H9 (cell line): ENCODE data around the gene GAS1. TPM values are rescaled to one million over a fixed set of nuclear protein-coding genes. Genes with fewer than 3 reads are reported as not detected.

ENCODE experiments used
- DNase-seq: peaks from one replicate; pipeline ENCODE4 v3.0.0-alpha.2; 2017
- H2AFZ ChIP-seq: one replicate; pipeline ENCODE4 v1.6.1; 2013; ENCODE audit warnings: mild to moderate bottlenecking, low read length, control low read depth, moderate library complexity
- H2AK5ac ChIP-seq: 2 replicates; pipeline ENCODE4 v1.6.1; 2013; ENCODE audit warnings: low read length, control low read depth, mixed read lengths; ENCODE audit not compliant: insufficient read length
- H2BK120ac ChIP-seq: one replicate; pipeline ENCODE4 v1.6.1; 2013; ENCODE audit warnings: low read depth, mild to moderate bottlenecking, low read length, control low read depth, inconsistent platforms; ENCODE audit not compliant: poor library complexity, severe bottlenecking
- H2BK12ac ChIP-seq: 2 replicates; pipeline ENCODE4 v1.6.1; 2013; ENCODE audit warnings: low read length, control low read depth, mixed read lengths, low read depth; ENCODE audit not compliant: insufficient read length
- H2BK15ac ChIP-seq: 2 replicates; pipeline ENCODE4 v1.6.1; 2013; ENCODE audit warnings: low read depth, low read length, control low read depth
- H2BK20ac ChIP-seq: one replicate; pipeline ENCODE4 v1.6.1; 2013; ENCODE audit warnings: low read depth, mild to moderate bottlenecking, low read length, control low read depth, inconsistent platforms; ENCODE audit not compliant: poor library complexity, severe bottlenecking
- H2BK5ac ChIP-seq: 2 replicates; pipeline ENCODE4 v1.6.1; 2013; ENCODE audit warnings: low read length, control low read depth, mixed read lengths; ENCODE audit not compliant: insufficient read length
- H3K14ac ChIP-seq: 2 replicates; pipeline ENCODE4 v1.6.1; 2013; ENCODE audit warnings: low read length, control low read depth; ENCODE audit not compliant: insufficient read depth
- H3K18ac ChIP-seq: 2 replicates; pipeline ENCODE4 v1.6.1; 2013; ENCODE audit warnings: low read depth, mild to moderate bottlenecking, mixed read lengths, low read length, control low read depth; ENCODE audit not compliant: insufficient read length
- H3K23ac ChIP-seq: 2 replicates; pipeline ENCODE4 v1.6.1; 2013; ENCODE audit warnings: low read length, control low read depth, mixed read lengths, low read depth; ENCODE audit not compliant: insufficient read length
- H3K23me2 ChIP-seq: 2 replicates; pipeline ENCODE4 v1.6.1; 2013; ENCODE audit warnings: low read depth, mild to moderate bottlenecking, mixed read lengths, low read length, control low read depth; ENCODE audit not compliant: insufficient read length, poor library complexity, severe bottlenecking
- H3K27ac ChIP-seq: 2 replicates; pipeline ENCODE4 v1.5.1; 2013; ENCODE audit warnings: low read length, control low read depth, mixed read lengths, low read depth; ENCODE audit not compliant: insufficient read length
- H3K27me3 ChIP-seq: 2 replicates; pipeline ENCODE4 v1.6.1; 2013; ENCODE audit warnings: low read length, control low read depth, inconsistent platforms; ENCODE audit not compliant: insufficient read depth
- H3K4ac ChIP-seq: 2 replicates; pipeline ENCODE4 v1.6.1; 2013; ENCODE audit warnings: low read depth, mild to moderate bottlenecking, control low read depth, inconsistent platforms, low read length, moderate library complexity
- H3K4me1 ChIP-seq: 2 replicates; pipeline ENCODE4 v1.6.1; 2013; ENCODE audit warnings: low read length, control low read depth, inconsistent platforms; ENCODE audit not compliant: insufficient read depth
- H3K4me2 ChIP-seq: 2 replicates; pipeline ENCODE4 v1.6.1; 2013; ENCODE audit warnings: low read length, control low read depth, mixed read lengths; ENCODE audit not compliant: insufficient read length, insufficient read depth
- H3K56ac ChIP-seq: 2 replicates; pipeline ENCODE4 v1.6.1; 2013; ENCODE audit warnings: low read depth, mild to moderate bottlenecking, mixed read lengths, low read length, control low read depth; ENCODE audit not compliant: insufficient read length
- H3K79me1 ChIP-seq: 2 replicates; pipeline ENCODE4 v1.6.1; 2013; ENCODE audit warnings: low read depth, mild to moderate bottlenecking, moderate library complexity, low read length, control low read depth, inconsistent platforms; ENCODE audit not compliant: insufficient read depth, poor library complexity, severe bottlenecking
- H3K79me2 ChIP-seq: 2 replicates; pipeline ENCODE4 v1.6.1; 2013; ENCODE audit warnings: low read length, control low read depth, inconsistent platforms; ENCODE audit not compliant: insufficient read depth
- H3K9ac ChIP-seq: 2 replicates; pipeline ENCODE4 v1.6.1; 2013; ENCODE audit warnings: low read length, control low read depth, mixed read lengths; ENCODE audit not compliant: insufficient read length; ENCODE audit errors: extremely low read depth
- H3K9me3 ChIP-seq: one replicate; pipeline ENCODE4 v1.6.1; 2013; ENCODE audit warnings: low read depth, low read length, inconsistent platforms; ENCODE audit not compliant: control insufficient read depth
- H3T11ph ChIP-seq: one replicate; pipeline ENCODE4 v1.6.1; 2013; ENCODE audit warnings: mild to moderate bottlenecking, low read length, control low read depth, inconsistent platforms
- H4K20me1 ChIP-seq: one replicate; pipeline ENCODE4 v1.6.1; 2013; ENCODE audit not compliant: control insufficient read depth, insufficient read length, insufficient read depth
- H4K5ac ChIP-seq: 2 replicates; pipeline ENCODE4 v1.6.1; 2013; ENCODE audit warnings: low read depth, mild to moderate bottlenecking, mixed read lengths, low read length, control low read depth; ENCODE audit not compliant: insufficient read length
- H4K8ac ChIP-seq: replicated peaks from 2 replicates; pipeline ENCODE4 v1.6.1; 2013; ENCODE audit warnings: low read length, control low read depth, mixed read lengths, low read depth; ENCODE audit not compliant: insufficient read length
- H4K91ac ChIP-seq: 2 replicates; pipeline ENCODE4 v1.6.1; 2013; ENCODE audit warnings: low read depth, mild to moderate bottlenecking, moderate library complexity, mixed read lengths, low read length, control low read depth; ENCODE audit not compliant: insufficient read length
- H3K27ac Mint-ChIP-seq, 3 experiments: 2 replicates in 2 of 3; 3 replicates in 1 of 3; pipeline ENCODE4 v1.8.0; 2020 to 2021; ENCODE audit warnings: mixed read lengths in 3 of 3, mild to moderate bottlenecking in 1 of 3, moderate library complexity in 1 of 3
- H3K27me3 Mint-ChIP-seq: 2 replicates; pipeline ENCODE4 v1.8.0; 2021; ENCODE audit warnings: low read depth, mild to moderate bottlenecking, moderate library complexity, mixed read lengths
- H3K36me3 Mint-ChIP-seq, 3 experiments: 2 replicates in 2 of 3; 3 replicates in 1 of 3; pipeline ENCODE4 v1.8.0; 2020 to 2021; ENCODE audit warnings: low read depth in 3 of 3, mixed read lengths in 3 of 3; ENCODE audit not compliant: insufficient read depth in 1 of 3
- H3K4me1 Mint-ChIP-seq, 2 experiments: 2 replicates each; pipeline ENCODE4 v1.8.0; 2020; ENCODE audit warnings: mixed read lengths in 2 of 2
- H3K4me3 Mint-ChIP-seq, 2 experiments: 2 replicates in 1 of 2; 3 replicates in 1 of 2; pipeline ENCODE4 v1.8.0; 2020 to 2021; ENCODE audit warnings: mild to moderate bottlenecking in 2 of 2, mixed read lengths in 2 of 2, moderate library complexity in 1 of 2
- H3K9me3 Mint-ChIP-seq, 2 experiments: 2 replicates in 1 of 2; 3 replicates in 1 of 2; pipeline ENCODE4 v1.8.0; 2020; ENCODE audit warnings: mild to moderate bottlenecking in 2 of 2, mixed read lengths in 2 of 2, moderate library complexity in 1 of 2
- WGBS: extraction: QIAGEN DNeasy Blood & Tissue Kit; methylation state at CpG from one replicate; pipeline ENCODE4 v1.1.7; 2013; ENCODE audit warnings: missing lambda C conversion rate, low lambda C conversion rate, mixed read lengths; ENCODE audit not compliant: insufficient read length; ENCODE audit errors: extremely low coverage; 5-methylcytosine and 5-hydroxymethylcytosine counted together
- total RNA-seq: library from RNA; stranded (reverse); gene quantifications from 2 replicates; pipeline ENCODE4 v1.2.1, GENCODE V29; 2021
- TF ChIP-seq, protein P1 (sequence below): fragments of 200-600 bp; sonication (generic); conservative IDR thresholded peaks from 3 replicates; pipeline ENCODE4 v1.8.0; 2021; ENCODE audit warnings: antibody characterized with exemption, mild to moderate bottlenecking

GAS1 gene
- total RNA-seq, 1 experiment from 2014 or later: 2.3 TPM

DNA sequence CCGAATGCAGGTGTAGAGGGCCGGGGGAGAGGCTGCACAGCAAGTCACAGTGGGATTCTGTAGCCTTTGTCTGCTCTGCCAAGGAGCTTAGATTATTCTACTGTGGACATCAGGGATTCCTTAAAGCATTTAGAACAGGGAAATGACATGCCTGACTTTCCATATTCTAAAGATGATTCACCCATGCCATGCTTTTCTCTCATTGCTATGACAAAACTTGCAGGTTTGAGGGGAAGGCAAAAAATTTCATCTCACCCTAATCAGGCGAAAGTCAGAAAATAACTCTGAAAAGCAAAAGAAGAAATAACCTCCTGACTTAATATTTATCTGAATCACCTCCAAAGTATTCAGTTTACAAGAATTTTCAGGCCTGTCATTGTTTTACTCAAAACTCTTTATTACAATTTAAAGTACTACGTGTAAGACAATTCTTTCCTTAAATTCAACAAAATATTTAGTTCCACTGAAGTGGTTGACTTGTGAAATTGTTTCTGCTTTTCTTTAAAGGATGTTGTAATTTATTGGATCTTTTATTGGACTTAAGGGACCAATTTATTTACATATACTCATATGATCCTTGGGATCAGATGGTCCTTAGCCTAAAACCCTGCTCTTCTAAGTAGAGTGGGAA, 30.0 kb upstream of the GAS1 start:
- Histone ChIP-seq H2BK20ac (no peak overlapping the region), H2AFZ (no peak overlapping the region), H3K9ac (no peak overlapping the region), H2BK15ac (no peak overlapping the region), H3K27me3 (no peaks in the 10 kb centered on the region), H2BK120ac (no peak overlapping the region), H3K14ac (no peak overlapping the region), H3K9me3 (no peaks in the 10 kb centered on the region), H4K20me1 (no peaks in the 10 kb centered on the region), H3K18ac (no peak overlapping the region), H3K23ac (no peak overlapping the region), H3K4ac (no peak overlapping the region), H4K8ac (no peak overlapping the region), H3T11ph (no peak overlapping the region), H3K27ac (no peak overlapping the region), H3K79me1 (no peaks in the 10 kb centered on the region), H4K5ac (no peak overlapping the region), H3K4me2 (no peak overlapping the region), H2BK12ac (no peak overlapping the region), H4K91ac (no peak overlapping the region), H2AK5ac (no peak overlapping the region), H3K56ac (no peak overlapping the region), H3K4me1 (no peaks in the 10 kb centered on the region), H2BK5ac (no peak overlapping the region), H3K79me2 (no peaks in the 10 kb centered on the region), H3K23me2 (no peaks in the 10 kb centered on the region)
- TF ChIP-seq, protein P1, sequence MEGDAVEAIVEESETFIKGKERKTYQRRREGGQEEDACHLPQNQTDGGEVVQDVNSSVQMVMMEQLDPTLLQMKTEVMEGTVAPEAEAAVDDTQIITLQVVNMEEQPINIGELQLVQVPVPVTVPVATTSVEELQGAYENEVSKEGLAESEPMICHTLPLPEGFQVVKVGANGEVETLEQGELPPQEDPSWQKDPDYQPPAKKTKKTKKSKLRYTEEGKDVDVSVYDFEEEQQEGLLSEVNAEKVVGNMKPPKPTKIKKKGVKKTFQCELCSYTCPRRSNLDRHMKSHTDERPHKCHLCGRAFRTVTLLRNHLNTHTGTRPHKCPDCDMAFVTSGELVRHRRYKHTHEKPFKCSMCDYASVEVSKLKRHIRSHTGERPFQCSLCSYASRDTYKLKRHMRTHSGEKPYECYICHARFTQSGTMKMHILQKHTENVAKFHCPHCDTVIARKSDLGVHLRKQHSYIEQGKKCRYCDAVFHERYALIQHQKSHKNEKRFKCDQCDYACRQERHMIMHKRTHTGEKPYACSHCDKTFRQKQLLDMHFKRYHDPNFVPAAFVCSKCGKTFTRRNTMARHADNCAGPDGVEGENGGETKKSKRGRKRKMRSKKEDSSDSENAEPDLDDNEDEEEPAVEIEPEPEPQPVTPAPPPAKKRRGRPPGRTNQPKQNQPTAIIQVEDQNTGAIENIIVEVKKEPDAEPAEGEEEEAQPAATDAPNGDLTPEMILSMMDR: no peak
- H3K27me3 Mint-ChIP-seq: no peaks in the 10 kb centered on the region; the same call in none of the 2 replicates
- DNase-seq: no peak
- no peak overlapping the region for H3K27ac Mint-ChIP-seq
- WGBS: no CpG with 5 or more reads among the region's 4 CpGs
- H3K4me3 Mint-ChIP-seq: no peak overlapping the region
- H3K4me1 Mint-ChIP-seq: peaks cover 4% of the 10 kb centered on the region in 2 experiments; a peak in 3 of 4 replicates
- H3K9me3 Mint-ChIP-seq: no peaks in the 10 kb centered on the region
- no peaks in the 10 kb centered on the region; a peak in 1 of 7 replicates for H3K36me3 Mint-ChIP-seq
